Measurements from ENCODE around the gene MIA2. TPM values are rescaled to one million over a fixed set of nuclear protein-coding genes. Genes with fewer than 3 reads are reported as not detected.

Gene MIA2
- total and polyA plus RNA-seq, 9 of the 15 experiments (the other 6 are each of a cell fraction or from before 2014, with no cell fraction given): 6.0 to 21.8 (median 12.8) TPM

GRCh38 chr14:39434401-39434800 is 200.7 kb downstream of the MIA2 start:
- ChIA-PET CTCF (ENCODE audit: low intra/inter-chr PET ratio) (no interaction called here), POLR2A (interaction anchor here (0.7 kb wide), 1 partner anchor 248 kb away, joined by 3 read pairs; no protein-coding TSS in a partner anchor)
- H2AFZ ChIP-seq (ENCODE audit: low read depth, low read length): no peak overlapping the region
- H3K36me3 ChIP-seq (ENCODE audit: control insufficient read depth, insufficient read depth, low read length): no peaks in the 10 kb centered on the region
- no peaks in the 10 kb centered on the region for H3K9me3 ChIP-seq (replicated peaks; ENCODE audit: control insufficient read depth, insufficient read depth, low read depth, low read length)
- H4K20me1 ChIP-seq (replicated peaks; ENCODE audit: control insufficient read depth, insufficient read depth, low read length): no peaks in the 10 kb centered on the region
- peaks cover 2 to 16% of the 10 kb centered on the region in 2 experiments; a peak in 4 of 5 replicates for H3K4me1 ChIP-seq (replicated peaks in 1 of 2; ENCODE audit: control insufficient read depth in 2 of 2, insufficient read depth in 2 of 2, low read length in 2 of 2)
- peaks cover 12% of the 10 kb centered on the region for H3K79me2 ChIP-seq (ENCODE audit: control insufficient read depth, insufficient read depth, low read length)
- H3K27ac ChIP-seq (ENCODE audit: extremely low read depth, low read depth, low read length): no peak overlapping the region
- no TSS peak for BruUV-seq (replicated peaks)
- in situ Hi-C loops (cut with MboI) (no loop called here), intact Hi-C loops (cut with micrococcal nuclease) (loop anchor here (5.0 kb wide), 1 partner anchor 52 kb away; no protein-coding TSS in a partner anchor)
- no peak for ATAC-seq
- no peaks in the 10 kb centered on the region for H3K9me1 ChIP-seq (ENCODE audit: control insufficient read depth, insufficient read depth, low read length)
- H3K27me3 ChIP-seq (ENCODE audit: control insufficient read depth in 2 of 2, insufficient read depth in 2 of 2, low read length in 2 of 2): no peaks in the 10 kb centered on the region
- no peak overlapping the region for H3K9ac ChIP-seq (ENCODE audit: insufficient read depth in 1 of 2, low read depth in 2 of 2, low read length in 2 of 2)
- H3K4me3 ChIP-seq: no peak overlapping the region
- no peak for DNase-seq (ENCODE audit: extremely low read depth in 1 of 4, low spot score in 3 of 4)
- H3K4me2 ChIP-seq (ENCODE audit: insufficient read depth, low read length): no peak overlapping the region
- FAIRE-seq: no peak
- 17% methylated on average over 2 of the region's 2 CpGs for WGBS (ENCODE audit: insufficient coverage, low coverage, missing lambda C conversion rate)
- TF ChIP-seq SP1 (CRISPR knock-in tag; IDR thresholded peaks at IDR 0.05): no peak
- TF ChIP-seq RFX1 (IDR thresholded peaks at IDR 0.05): peak; percentile 28; the same call in 1 of the 2 replicates
- no peak for TF ChIP-seq KLF16 (IDR thresholded peaks at IDR 0.05)

- CTCF ChIA-PET (ENCODE audit: low intra/inter-chr PET ratio): no interaction called here
- peaks cover 2 to 16% of the 10 kb centered on the region in 2 experiments; a peak in 4 of 5 replicates for H3K4me1 ChIP-seq (replicated peaks in 1 of 2; ENCODE audit: control insufficient read depth in 2 of 2, insufficient read depth in 2 of 2, low read length in 2 of 2)
- H2AFZ ChIP-seq (ENCODE audit: low read depth, low read length): no peak overlapping the region
- BruUV-seq (replicated peaks): no TSS peak
- H3K9me1 ChIP-seq (ENCODE audit: control insufficient read depth, insufficient read depth, low read length): no peaks in the 10 kb centered on the region
- ATAC-seq (no peak), FAIRE-seq (no peak), DNase-seq (ENCODE audit: extremely low read depth in 1 of 4, low spot score in 3 of 4) (no peak)
- WGBS (ENCODE audit: insufficient coverage, low coverage, missing lambda C conversion rate): 45% methylated on average over 6 of the region's 6 CpGs
- H3K27ac ChIP-seq (ENCODE audit: extremely low read depth, low read depth, low read length): no peak overlapping the region
- no peaks in the 10 kb centered on the region for H4K20me1 ChIP-seq (replicated peaks; ENCODE audit: control insufficient read depth, insufficient read depth, low read length)
- no peaks in the 10 kb centered on the region for H3K9me3 ChIP-seq (replicated peaks; ENCODE audit: control insufficient read depth, insufficient read depth, low read depth, low read length)
- H3K79me2 ChIP-seq (ENCODE audit: control insufficient read depth, insufficient read depth, low read length): peaks cover 12% of the 10 kb centered on the region
- no peaks in the 10 kb centered on the region for H3K27me3 ChIP-seq (ENCODE audit: control insufficient read depth in 2 of 2, insufficient read depth in 2 of 2, low read length in 2 of 2)
- intact Hi-C loops (cut with micrococcal nuclease) (no loop called here), in situ Hi-C loops (cut with MboI) (no loop called here)
- H3K36me3 ChIP-seq (ENCODE audit: control insufficient read depth, insufficient read depth, low read length): no peaks in the 10 kb centered on the region
- H3K4me2 ChIP-seq (ENCODE audit: insufficient read depth, low read length): no peak overlapping the region
- no peak overlapping the region for H3K4me3 ChIP-seq
- no peak overlapping the region for H3K9ac ChIP-seq (ENCODE audit: insufficient read depth in 1 of 2, low read depth in 2 of 2, low read length in 2 of 2)
- POLR2A ChIA-PET: no interaction called here
- TF ChIP-seq FOXM1 (IDR thresholded peaks at IDR 0.05; ENCODE audit: low read depth) (no peak), FOXM1 (CRISPR knock-in tag; IDR thresholded peaks at IDR 0.05; ENCODE audit: low read depth) (no peak), TARDBP (IDR thresholded peaks at IDR 0.05) (no peak), RBBP5 (IDR thresholded peaks at IDR 0.05; ENCODE audit: borderline replicate concordance, insufficient read depth, low read length, poor library complexity, severe bottlenecking) (no peak), ZNF24 (IDR thresholded peaks at IDR 0.05) (no peak), CREM (IDR thresholded peaks at IDR 0.05; ENCODE audit: low read depth) (no peak), ESRRA (IDR thresholded peaks at IDR 0.05; ENCODE audit: borderline replicate concordance, low read depth) (no peak), DIDO1 (tag; IDR thresholded peaks at IDR 0.05; ENCODE audit: low read depth) (no peak), ZNF57 (CRISPR knock-in tag; IDR thresholded peaks at IDR 0.05) (no peak), ZNF830 (CRISPR knock-in tag; IDR thresholded peaks at IDR 0.05) (no peak), CREB3L1 (IDR thresholded peaks at IDR 0.05; ENCODE audit: borderline replicate concordance, low read depth) (no peak), KHSRP (IDR thresholded peaks at IDR 0.05) (no peak), RFX1 (IDR thresholded peaks at IDR 0.05) (no peak), ZBTB2 (IDR thresholded peaks at IDR 0.05) (no peak), ZKSCAN3 (CRISPR knock-in tag; IDR thresholded peaks at IDR 0.05) (no peak), MCM7 (IDR thresholded peaks at IDR 0.05) (no peak)
These were observed 201.5 kb downstream of the MIA2 start for GRCh38 chr14:39435241-39435640.
